DOHH2 (cell line): ENCODE results near the gene GABRG3.

Experiments used
- H3F3A ChIP-seq: fragments of 200-600 bp; sonication (generic), shearing (Covaris generic); 2 replicates; pipeline ENCODE4 v1.6.0; 2016; ENCODE audit warnings: antibody characterized with exemption, mild to moderate bottlenecking; ENCODE audit not compliant: control insufficient read depth, insufficient read depth
- H3K27ac ChIP-seq: fragments of 200-600 bp; sonication (generic); 2 replicates; pipeline ENCODE4 v1.5.1; 2014; ENCODE audit warnings: low read depth, mild to moderate bottlenecking, low read length, moderate library complexity
- H3K27me3 ChIP-seq: fragments of 200-600 bp; sonication (generic); 2 replicates; pipeline ENCODE4 v1.6.1; 2014; ENCODE audit warnings: mild to moderate bottlenecking, low read length, mixed read lengths; ENCODE audit not compliant: control insufficient read depth
- H3K36me3 ChIP-seq: fragments of 200-600 bp; sonication (generic); 2 replicates; pipeline ENCODE4 v1.6.1; 2014; ENCODE audit warnings: mild to moderate bottlenecking, low read length, moderate library complexity, mixed read lengths; ENCODE audit not compliant: control insufficient read depth
- H3K4me1 ChIP-seq: fragments of 200-600 bp; sonication (generic); 2 replicates; pipeline ENCODE4 v1.6.1; 2014; ENCODE audit warnings: mild to moderate bottlenecking, low read length, mixed read lengths; ENCODE audit not compliant: control insufficient read depth
- H3K4me2 ChIP-seq: fragments of 200-600 bp; sonication (generic); 2 replicates; pipeline ENCODE4 v1.6.0; 2014; ENCODE audit warnings: mild to moderate bottlenecking, low read length, moderate library complexity
- H3K4me3 ChIP-seq: fragments of 200-600 bp; sonication (generic); 2 replicates; pipeline ENCODE4 v1.5.1; 2014; ENCODE audit warnings: mild to moderate bottlenecking, low read length, mixed read lengths
- H3K79me2 ChIP-seq: fragments of 200-600 bp; sonication (generic); 2 replicates; pipeline ENCODE4 v1.6.1; 2014; ENCODE audit warnings: mild to moderate bottlenecking, low read length, mixed read lengths; ENCODE audit not compliant: control insufficient read depth
- H3K9me2 ChIP-seq: fragments of 200-600 bp; sonication (generic); replicated peaks from 2 replicates; pipeline ENCODE4 v1.6.1; 2014; ENCODE audit warnings: mild to moderate bottlenecking, low read length, mixed read lengths; ENCODE audit not compliant: control insufficient read depth
- H3K9me3 ChIP-seq: fragments of 200-600 bp; sonication (generic); 2 replicates; pipeline ENCODE4 v1.6.1; 2014; ENCODE audit warnings: antibody characterized with exemption, low read length, mixed read lengths; ENCODE audit not compliant: control insufficient read depth, insufficient read depth
- H4K20me1 ChIP-seq: fragments of 200-600 bp; sonication (generic); 2 replicates; pipeline ENCODE4 v1.6.0; 2014; ENCODE audit warnings: low read depth, mild to moderate bottlenecking, antibody characterized with exemption, low read length, moderate library complexity; ENCODE audit not compliant: control insufficient read depth, insufficient read depth
- EZH2phosphoT487 ChIP-seq: fragments of 200-600 bp; sonication (generic); IDR thresholded peaks from 2 replicates; pipeline ENCODE4 v1.6.1; 2017; ENCODE audit warnings: borderline replicate concordance, mild to moderate bottlenecking, antibody characterized with exemption, low read length, moderate library complexity, mixed read lengths
- TF ChIP-seq, protein P1 (sequence below): fragments of 200-600 bp; sonication (generic); IDR thresholded peaks from one replicate; pipeline ENCODE4 v1.5.1; 2014; ENCODE audit warnings: antibody characterized with exemption, mild to moderate bottlenecking, low read depth, low read length; ENCODE audit not compliant: poor library complexity, severe bottlenecking

GABRG3 gene

DNA sequence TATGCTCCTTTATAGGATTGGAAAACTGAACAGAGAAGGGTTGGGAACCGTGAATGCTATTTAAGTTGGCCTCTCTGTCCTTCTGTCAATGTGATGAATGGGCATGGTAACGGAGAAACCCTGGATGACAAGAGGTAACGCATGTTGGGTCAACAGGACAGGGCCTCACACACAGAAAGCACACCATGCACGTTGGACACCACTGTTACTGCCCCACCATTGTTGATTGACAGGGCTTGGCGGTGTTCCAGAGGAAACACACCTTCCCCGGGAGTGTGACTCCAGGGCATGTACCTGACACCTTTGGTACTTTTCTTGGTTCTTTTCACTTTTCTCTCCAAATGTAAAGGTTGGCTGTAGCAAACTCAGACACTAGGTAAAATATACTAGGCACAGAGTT lies 579.7 kb downstream of the GABRG3 start:
- Histone ChIP-seq H3K4me2 (no peak overlapping the region), H4K20me1 (no peaks in the 10 kb centered on the region), H3K27ac (no peak overlapping the region), H3K4me3 (no peak overlapping the region), H3K9me2 (no peaks in the 10 kb centered on the region), H3K79me2 (no peaks in the 10 kb centered on the region), H3F3A (no peaks in the 10 kb centered on the region), H3K9me3 (peaks cover 13% of the 10 kb centered on the region; the same call in 1 of the 2 replicates), H3K27me3 (no peaks in the 10 kb centered on the region), H3K36me3 (no peaks in the 10 kb centered on the region), H3K4me1 (no peaks in the 10 kb centered on the region)
- TF ChIP-seq, protein P1, sequence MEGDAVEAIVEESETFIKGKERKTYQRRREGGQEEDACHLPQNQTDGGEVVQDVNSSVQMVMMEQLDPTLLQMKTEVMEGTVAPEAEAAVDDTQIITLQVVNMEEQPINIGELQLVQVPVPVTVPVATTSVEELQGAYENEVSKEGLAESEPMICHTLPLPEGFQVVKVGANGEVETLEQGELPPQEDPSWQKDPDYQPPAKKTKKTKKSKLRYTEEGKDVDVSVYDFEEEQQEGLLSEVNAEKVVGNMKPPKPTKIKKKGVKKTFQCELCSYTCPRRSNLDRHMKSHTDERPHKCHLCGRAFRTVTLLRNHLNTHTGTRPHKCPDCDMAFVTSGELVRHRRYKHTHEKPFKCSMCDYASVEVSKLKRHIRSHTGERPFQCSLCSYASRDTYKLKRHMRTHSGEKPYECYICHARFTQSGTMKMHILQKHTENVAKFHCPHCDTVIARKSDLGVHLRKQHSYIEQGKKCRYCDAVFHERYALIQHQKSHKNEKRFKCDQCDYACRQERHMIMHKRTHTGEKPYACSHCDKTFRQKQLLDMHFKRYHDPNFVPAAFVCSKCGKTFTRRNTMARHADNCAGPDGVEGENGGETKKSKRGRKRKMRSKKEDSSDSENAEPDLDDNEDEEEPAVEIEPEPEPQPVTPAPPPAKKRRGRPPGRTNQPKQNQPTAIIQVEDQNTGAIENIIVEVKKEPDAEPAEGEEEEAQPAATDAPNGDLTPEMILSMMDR: no peak
- TF ChIP-seq EZH2phosphoT487: no peak

DNA sequence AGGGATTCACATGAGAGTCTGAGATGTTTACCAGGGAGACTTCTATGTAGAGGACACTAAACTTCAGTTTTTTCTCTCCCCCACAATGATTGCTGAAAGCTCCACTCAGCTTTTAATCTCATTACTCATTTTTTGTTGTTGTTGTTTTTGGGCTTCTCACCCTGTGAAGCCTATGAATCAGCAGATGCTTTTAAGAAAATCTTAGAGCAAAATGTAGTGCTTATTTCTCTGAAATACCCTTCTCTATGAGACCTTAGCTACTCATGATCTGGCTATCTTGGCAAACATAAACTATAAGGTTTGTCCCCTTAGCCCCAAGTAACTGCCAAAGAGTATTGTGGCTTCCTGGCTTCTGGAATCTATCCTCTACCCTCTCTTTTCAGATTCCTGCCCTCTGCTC lies 590.8 kb downstream of the GABRG3 start:
- Histone ChIP-seq H3K79me2 (no peaks in the 10 kb centered on the region), H3K4me3 (no peak overlapping the region), H3F3A (no peaks in the 10 kb centered on the region), H3K27ac (no peak overlapping the region), H3K4me1 (no peaks in the 10 kb centered on the region), H4K20me1 (no peaks in the 10 kb centered on the region), H3K9me3 (peaks cover 12% of the 10 kb centered on the region), H3K9me2 (no peaks in the 10 kb centered on the region), H3K4me2 (no peak overlapping the region), H3K27me3 (no peaks in the 10 kb centered on the region), H3K36me3 (no peaks in the 10 kb centered on the region)
- TF ChIP-seq, protein P1: no peak

DNA sequence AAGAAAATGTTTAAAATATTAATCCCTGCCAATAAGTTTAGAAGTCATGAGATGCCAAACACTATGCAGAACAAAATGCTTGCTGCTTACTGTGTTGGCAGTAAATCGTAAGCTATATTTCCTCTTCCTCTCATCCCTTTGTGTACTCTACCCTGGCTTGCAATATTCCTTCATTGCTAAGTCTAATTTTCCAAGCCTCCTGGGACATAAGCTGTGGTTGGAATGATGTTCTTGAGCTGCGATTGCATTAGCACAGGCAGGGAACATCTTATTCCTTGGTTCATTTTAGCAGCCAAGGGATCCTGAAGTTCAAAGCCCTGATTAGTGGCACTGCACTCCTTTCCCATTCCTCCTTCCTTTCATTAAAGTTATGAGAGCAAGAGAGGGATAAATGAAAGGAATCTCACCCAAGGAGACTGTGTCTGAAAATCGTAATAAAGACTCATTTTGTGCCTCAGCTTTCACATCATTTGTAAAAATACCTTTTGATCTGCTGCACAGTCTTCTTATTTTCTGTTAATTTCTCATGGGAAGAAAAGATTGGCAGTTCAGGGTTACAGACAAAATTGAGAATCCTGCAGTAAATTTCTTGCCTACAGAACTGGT lies 592.9 kb downstream of the GABRG3 start:
- Histone ChIP-seq H3K4me2 (no peak overlapping the region), H3K9me2 (no peaks in the 10 kb centered on the region), H3F3A (no peaks in the 10 kb centered on the region), H3K4me1 (no peaks in the 10 kb centered on the region), H3K79me2 (no peaks in the 10 kb centered on the region), H4K20me1 (no peaks in the 10 kb centered on the region), H3K36me3 (no peaks in the 10 kb centered on the region), H3K9me3 (peaks cover 12% of the 10 kb centered on the region), H3K27ac (no peak overlapping the region), H3K27me3 (no peaks in the 10 kb centered on the region), H3K4me3 (no peak overlapping the region)
- no peak for TF ChIP-seq EZH2phosphoT487
- TF ChIP-seq, protein P1: no peak
